Naive B cell (primary cell): ENCODE results near the gene FLOT1. TPM values are rescaled to one million over a fixed set of nuclear protein-coding genes. Genes with fewer than 3 reads are reported as not detected.

Experiments used
- ATAC-seq, 2 donors: fragments of 150-1000 bp; cut with Tn5 transposase; 2 replicates each; pipeline ENCODE4 v1.10.0; 2021; ENCODE audit warnings: low read depth in 2 of 2, mild to moderate bottlenecking in 2 of 2, moderate library complexity in 2 of 2
- DNase-seq: peaks from one replicate; pipeline ENCODE4 v3.0.0; 2022
- H3K27ac Mint-ChIP-seq, 6 donors: one replicate each; pipeline ENCODE4 v1.8.0; 2020 to 2022; ENCODE audit warnings: mild to moderate bottlenecking in 6 of 6, mixed read lengths in 6 of 6, moderate library complexity in 5 of 6, inconsistent platforms in 2 of 6
- H3K27me3 Mint-ChIP-seq, 3 donors: one replicate each; pipeline ENCODE4 v1.8.0; 2021 to 2022; ENCODE audit warnings: mixed read lengths in 3 of 3, mild to moderate bottlenecking in 1 of 3
- H3K36me3 Mint-ChIP-seq, 2 donors: one replicate each; pipeline ENCODE4 v1.8.0; 2020 to 2022; ENCODE audit warnings: mixed read lengths in 2 of 2, inconsistent platforms in 1 of 2, mild to moderate bottlenecking in 1 of 2
- H3K4me1 Mint-ChIP-seq, 3 donors: one replicate each; pipeline ENCODE4 v1.8.0; 2020 to 2022; ENCODE audit warnings: mixed read lengths in 3 of 3, inconsistent platforms in 1 of 3, mild to moderate bottlenecking in 1 of 3, moderate library complexity in 1 of 3
- H3K4me3 Mint-ChIP-seq, 8 donors: one replicate each; pipeline ENCODE4 v1.8.0; 2020 to 2022; ENCODE audit warnings: mild to moderate bottlenecking in 8 of 8, mixed read lengths in 8 of 8, moderate library complexity in 8 of 8, inconsistent platforms in 2 of 8
- H3K9me3 Mint-ChIP-seq, 7 donors: one replicate each; pipeline ENCODE4 v1.8.0; 2020 to 2022; ENCODE audit warnings: mixed read lengths in 7 of 7, mild to moderate bottlenecking in 5 of 7, inconsistent platforms in 2 of 7, moderate library complexity in 1 of 7
- polyA plus RNA-seq, 6 donors: library from polyadenylated mRNA; unstranded; fragments of 300-500 nt; fragmentation: Illumina TruSeq; gene quantifications; one replicate each; pipeline ENCODE4 v1.2.3, GENCODE V29; 2021; ENCODE audit warnings: low read depth in 6 of 6

FLOT1 gene
- polyA plus RNA-seq, 6 donors from 2014 or later: 43.5 to 65.2 (median 52.4) TPM

DNA sequence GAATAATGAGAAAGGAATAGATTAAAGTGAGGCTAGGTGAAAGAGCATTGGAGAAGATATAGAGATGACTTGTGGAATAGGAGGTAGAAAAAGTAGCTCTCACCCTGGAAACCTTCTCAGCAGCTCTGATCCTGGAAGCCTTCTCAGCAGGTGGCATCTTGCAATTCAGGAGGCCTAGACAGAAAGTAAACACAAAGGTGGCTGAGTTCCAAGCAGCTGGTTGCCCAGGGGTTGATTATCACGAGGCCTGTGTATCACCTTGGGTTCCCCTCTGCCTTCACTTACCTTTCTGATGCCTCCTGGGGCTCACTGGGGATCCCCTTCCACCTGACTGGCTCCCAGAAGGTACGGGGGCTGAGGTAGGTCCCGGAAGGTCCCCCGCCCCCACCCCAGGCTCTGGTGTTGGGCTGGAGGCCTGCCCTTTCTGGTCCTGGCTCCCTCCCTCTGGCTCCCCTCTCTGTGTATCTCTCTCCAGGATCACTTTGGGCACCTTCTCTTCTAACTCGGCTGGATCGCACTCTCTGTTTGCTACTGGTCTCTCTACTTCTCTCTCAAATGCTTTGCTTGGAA, 35.1 kb downstream of the FLOT1 start:
- ATAC-seq: no peak
- H3K27ac Mint-ChIP-seq: peak overlapping the region in 2 of 6 donors; percentile 4 to 84
- H3K36me3 Mint-ChIP-seq: peaks cover 34 to 59% of the 10 kb centered on the region in 2 donors
- no peaks in the 10 kb centered on the region for H3K27me3 Mint-ChIP-seq
- no peaks in the 10 kb centered on the region for H3K9me3 Mint-ChIP-seq
- H3K4me1 Mint-ChIP-seq: peaks cover 14 to 23% (median 21%) of the 10 kb centered on the region in 3 donors
- DNase-seq: no peak
- H3K4me3 Mint-ChIP-seq: no peak overlapping the region

DNA sequence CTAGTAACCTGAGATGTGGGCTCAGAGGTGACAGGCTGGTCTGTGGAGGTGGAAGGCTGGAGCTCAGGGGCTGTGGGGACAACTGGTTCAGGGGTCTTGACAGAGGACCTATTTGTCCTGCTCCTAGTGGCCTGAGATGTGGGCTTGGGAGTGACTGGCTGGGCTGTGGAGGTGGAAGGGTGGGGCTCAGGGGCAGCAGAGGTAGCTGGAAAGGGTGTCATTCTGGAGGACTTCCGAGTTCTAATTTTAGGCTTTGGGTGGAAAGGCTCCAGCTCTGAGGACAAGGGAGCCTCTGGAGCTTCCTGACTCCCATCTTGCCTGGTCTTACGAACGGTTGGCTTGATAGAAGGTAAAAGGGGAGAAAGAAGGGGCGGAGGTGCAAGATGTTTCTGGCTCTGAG, 36.9 kb downstream of the FLOT1 start:
- no peak for ATAC-seq
- Mint-ChIP-seq H3K27me3 (no peaks in the 10 kb centered on the region), H3K4me3 (no peak overlapping the region), H3K36me3 (peaks cover 24 to 53% of the 10 kb centered on the region in 2 donors), H3K9me3 (no peaks in the 10 kb centered on the region), H3K4me1 (peaks cover 6 to 16% (median 15%) of the 10 kb centered on the region in 3 donors), H3K27ac (peak overlapping the region in 3 of 6 donors; percentile 14 to 70 (median 50))
- DNase-seq: no peak

DNA sequence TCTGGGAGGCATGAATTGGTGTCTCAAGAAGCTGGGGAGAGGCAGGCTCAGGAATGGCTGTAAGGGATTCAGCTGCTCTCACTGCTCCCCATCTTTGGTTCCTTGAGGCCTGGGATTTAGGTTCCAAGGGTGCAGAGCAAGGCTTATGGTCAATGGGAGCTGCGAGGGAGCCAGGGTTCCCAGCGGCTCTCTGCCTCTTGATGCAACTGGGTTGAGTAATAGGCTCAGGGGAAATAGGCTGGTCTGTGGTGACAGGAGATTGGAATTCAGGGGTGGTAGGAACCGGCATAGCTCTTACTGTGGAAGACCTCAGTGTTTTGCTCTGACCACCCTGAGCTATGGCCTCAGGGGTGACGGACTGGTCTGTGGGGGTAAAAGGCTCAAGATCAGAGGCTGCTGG, 38.7 kb downstream of the FLOT1 start:
- H3K36me3 Mint-ChIP-seq: peaks cover 24 to 53% of the 10 kb centered on the region in 2 donors
- H3K27ac Mint-ChIP-seq: peak overlapping the region in 3 of 6 donors; percentile 39 to 71 (median 40)

DNA sequence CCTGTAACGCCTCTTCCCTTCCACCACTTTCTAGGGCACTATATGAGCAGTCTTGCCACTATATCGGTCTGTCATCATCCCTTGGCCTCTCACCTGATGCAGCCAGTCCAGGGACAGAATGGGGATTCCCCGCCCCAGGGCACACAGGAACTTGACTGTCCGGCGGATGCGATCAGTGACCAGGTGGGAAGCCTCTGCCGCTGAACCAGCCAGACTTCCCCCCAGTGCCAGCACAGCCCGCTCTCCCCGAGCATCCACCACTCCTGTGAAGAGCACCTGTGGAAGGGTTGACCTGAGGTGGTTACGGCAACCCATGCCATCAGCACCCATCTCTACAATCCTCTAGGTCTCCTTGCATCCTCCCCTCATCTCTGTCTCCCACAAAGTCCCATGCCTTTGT, 39.5 kb downstream of the FLOT1 start:
- no peak for DNase-seq
- Mint-ChIP-seq H3K27ac (no peak overlapping the region), H3K9me3 (no peaks in the 10 kb centered on the region), H3K27me3 (no peaks in the 10 kb centered on the region), H3K4me3 (no peak overlapping the region), H3K36me3 (peaks cover 22 to 50% of the 10 kb centered on the region in 2 donors), H3K4me1 (peaks cover 6 to 14% (median 13%) of the 10 kb centered on the region in 3 donors)
- no peak for ATAC-seq

More for the DNA sequence above, 38.7 kb downstream of the FLOT1 start:
- ATAC-seq (no peak), DNase-seq (no peak)
- H3K4me1 Mint-ChIP-seq: peaks cover 6 to 16% (median 15%) of the 10 kb centered on the region in 3 donors
- no peak overlapping the region for H3K4me3 Mint-ChIP-seq
- no peaks in the 10 kb centered on the region for H3K9me3 Mint-ChIP-seq
- no peaks in the 10 kb centered on the region for H3K27me3 Mint-ChIP-seq

DNA sequence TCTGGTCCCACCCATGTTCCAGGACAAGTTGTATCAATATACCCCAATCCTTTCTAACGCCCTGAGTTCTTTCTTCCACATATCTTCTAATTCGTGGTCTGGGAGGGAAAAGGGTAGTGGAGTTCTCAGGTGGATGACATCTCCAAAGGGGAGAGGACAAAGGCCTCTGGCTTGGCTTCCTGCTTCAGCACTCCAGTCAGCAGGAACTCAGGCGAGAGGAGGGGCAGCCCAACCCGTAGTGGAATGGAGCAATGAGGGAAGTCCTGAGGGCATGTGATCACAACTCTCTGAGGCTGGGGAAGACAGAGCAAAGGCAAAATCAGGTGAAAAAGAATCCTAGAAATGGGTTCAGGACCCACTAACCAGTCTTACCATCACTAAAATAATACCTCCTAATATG, 42.1 kb downstream of the FLOT1 start:
- Mint-ChIP-seq H3K9me3 (no peaks in the 10 kb centered on the region), H3K4me3 (no peak overlapping the region), H3K4me1 (peaks cover 6 to 11% (median 9%) of the 10 kb centered on the region in 3 donors), H3K27me3 (no peaks in the 10 kb centered on the region), H3K27ac (no peak overlapping the region), H3K36me3 (peaks cover 11 to 31% of the 10 kb centered on the region in 2 donors)
- DNase-seq (no peak), ATAC-seq (no peak)

DNA sequence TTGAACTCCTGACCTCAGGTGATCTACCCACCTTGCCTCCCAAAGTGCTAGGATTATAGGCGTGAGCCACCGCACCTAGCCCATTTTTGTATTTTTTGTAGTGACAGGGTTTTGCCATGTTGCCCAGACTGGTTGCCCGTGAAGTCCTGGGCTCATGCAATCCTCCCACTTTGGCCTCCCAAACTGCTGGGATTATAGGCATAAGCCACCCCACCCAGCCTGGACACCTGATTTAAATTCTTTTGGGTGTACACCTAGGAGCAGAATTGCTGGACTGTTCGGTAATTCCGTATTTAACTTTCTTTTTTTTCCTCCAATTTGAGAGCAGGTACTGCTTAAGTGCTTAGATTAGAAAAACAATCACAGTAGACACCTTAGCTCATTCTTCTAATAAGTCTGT, 46.1 kb downstream of the FLOT1 start:
- DNase-seq (no peak), ATAC-seq (no peak)
- Mint-ChIP-seq H3K27ac (peak overlapping the region in 1 of 6 donors; percentile 44), H3K36me3 (no peaks in the 10 kb centered on the region), H3K4me1 (peaks cover 5 to 8% (median 8%) of the 10 kb centered on the region in 3 donors), H3K27me3 (no peaks in the 10 kb centered on the region), H3K9me3 (no peaks in the 10 kb centered on the region), H3K4me3 (no peak overlapping the region)

DNA sequence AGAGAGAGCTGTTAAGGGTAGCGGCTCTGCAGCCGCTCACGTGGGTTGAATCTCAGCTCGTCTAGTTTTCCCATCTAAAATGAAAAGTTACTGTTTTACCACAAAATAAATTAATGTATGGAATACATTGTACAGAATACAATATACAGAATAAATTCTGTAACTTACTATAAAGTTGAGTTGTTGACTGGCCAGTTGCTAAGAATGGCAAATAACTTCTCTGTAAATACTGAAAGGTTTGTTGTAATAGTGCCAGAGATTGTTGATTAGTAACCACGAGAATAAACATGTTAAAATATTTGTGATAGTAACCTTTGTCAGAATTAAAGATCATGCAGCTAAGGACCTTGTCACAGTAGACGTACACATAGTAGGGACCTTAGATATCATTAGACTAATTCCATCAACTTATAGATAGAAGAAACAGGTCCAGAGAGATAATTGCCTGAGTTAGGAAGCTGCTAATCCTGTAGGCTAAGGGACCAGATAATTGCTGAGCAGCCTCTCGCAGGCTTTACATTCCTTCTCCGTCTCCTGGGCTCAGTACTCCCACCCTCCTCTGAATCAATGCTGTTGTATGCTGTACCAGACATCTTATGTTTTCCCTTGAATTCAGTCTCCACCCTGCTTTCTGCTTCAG, 51.2 kb downstream of the FLOT1 start:
- Mint-ChIP-seq H3K9me3 (no peaks in the 10 kb centered on the region), H3K4me1 (peaks cover 45 to 49% (median 46%) of the 10 kb centered on the region in 3 donors), H3K27me3 (no peaks in the 10 kb centered on the region), H3K27ac (peak overlapping the region in 5 of 6 donors; percentile 29 to 95 (median 72)), H3K4me3 (peak overlapping the region; percentile 90 to 100 (median 96)), H3K36me3 (peaks cover 0 to 3% of the 10 kb centered on the region in 2 donors)
- ATAC-seq: no peak
- DNase-seq: no peak

DNA sequence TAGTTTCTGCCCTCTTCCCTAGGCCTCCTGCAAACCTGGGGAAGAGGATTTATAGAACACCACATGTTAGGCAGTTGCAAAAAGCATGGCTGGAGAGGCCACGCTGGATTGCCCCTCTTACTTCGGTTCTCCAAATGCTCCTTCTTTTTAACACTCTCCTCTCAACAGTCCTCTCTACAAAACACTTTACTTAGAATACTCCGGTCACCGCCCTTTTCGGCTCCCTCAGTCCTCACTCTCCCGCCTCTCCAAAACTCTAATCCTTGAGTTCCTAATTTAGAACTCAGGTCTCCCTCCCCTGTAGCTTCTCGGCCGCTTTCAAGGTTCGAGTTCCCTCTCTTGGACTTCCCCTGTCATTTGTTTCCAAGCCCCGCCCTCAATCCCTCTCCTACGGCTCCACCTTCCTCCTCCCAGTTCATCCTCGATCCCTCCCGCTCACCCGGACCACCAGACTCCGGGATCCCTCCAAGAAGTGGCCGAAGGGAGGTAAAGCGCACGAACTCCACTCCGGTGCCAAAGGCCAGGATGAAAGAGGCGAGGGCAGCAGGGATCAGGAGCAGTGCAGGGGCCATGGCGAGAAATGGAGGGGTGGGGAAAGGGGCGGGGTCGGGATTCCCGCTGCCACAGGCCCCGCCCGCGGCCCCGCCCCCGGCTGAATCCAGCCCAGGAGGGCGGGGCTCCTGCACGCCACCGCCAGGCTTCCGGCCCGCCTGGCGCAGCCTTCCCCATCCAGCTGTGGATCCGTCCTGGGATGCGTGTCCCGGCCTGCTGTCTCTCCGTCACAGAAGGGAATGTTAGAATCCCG, 51.9 kb downstream of the FLOT1 start, which contains the start of gene NRM:
Gene NRM, minus strand, starts transcription at position 582 of the 805 bp plus-strand sequence. Its CDS starts 10 bp downstream, at position 572.
- Mint-ChIP-seq H3K27me3 (no peaks in the 10 kb centered on the region), H3K4me3 (peak within 1 kb of the TSS; percentile 93 to 100 (median 98)), H3K4me1 (peaks cover 46 to 54% (median 49%) of the 10 kb centered on the region in 3 donors), H3K36me3 (peaks cover 0 to 10% of the 10 kb centered on the region in 2 donors), H3K9me3 (no peaks in the 10 kb centered on the region), H3K27ac (peak within 1 kb of the TSS; percentile 87 to 98 (median 90))
- DNase-seq (peak; percentile 53), ATAC-seq (peak in 1 of 2 donors; percentile 6)

DNA sequence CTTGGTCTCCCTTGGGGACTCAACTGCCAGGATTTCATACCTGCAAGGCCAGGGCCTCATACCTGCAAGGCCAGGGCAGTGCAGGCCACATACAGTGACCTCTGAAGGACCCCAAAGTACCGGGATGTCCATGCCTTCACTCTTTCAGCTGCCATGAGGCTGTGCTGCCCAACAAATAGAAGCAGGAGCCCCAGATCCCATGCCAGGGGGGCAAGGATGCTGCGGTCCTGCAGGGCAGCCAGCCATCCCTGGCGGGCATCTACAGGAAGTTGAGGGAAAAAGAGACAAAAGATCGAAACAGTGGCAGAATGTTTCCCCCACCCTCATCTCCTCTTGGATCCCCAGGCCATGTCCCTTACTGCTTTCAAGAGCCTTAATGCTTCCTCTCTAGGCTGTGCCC, 52.5 kb downstream of the FLOT1 start:
- ATAC-seq: no peak
- H3K27ac Mint-ChIP-seq: peak overlapping the region; percentile 32 to 98 (median 90)
- H3K36me3 Mint-ChIP-seq: peaks cover 0 to 16% of the 10 kb centered on the region in 2 donors
- no peaks in the 10 kb centered on the region for H3K27me3 Mint-ChIP-seq
- H3K4me1 Mint-ChIP-seq: peaks cover 49 to 60% (median 53%) of the 10 kb centered on the region in 3 donors
- DNase-seq: no peak
- H3K9me3 Mint-ChIP-seq: peaks cover 0 to 2% (median 0%) of the 10 kb centered on the region in 7 donors
- H3K4me3 Mint-ChIP-seq: peak overlapping the region; percentile 93 to 100 (median 98)

DNA sequence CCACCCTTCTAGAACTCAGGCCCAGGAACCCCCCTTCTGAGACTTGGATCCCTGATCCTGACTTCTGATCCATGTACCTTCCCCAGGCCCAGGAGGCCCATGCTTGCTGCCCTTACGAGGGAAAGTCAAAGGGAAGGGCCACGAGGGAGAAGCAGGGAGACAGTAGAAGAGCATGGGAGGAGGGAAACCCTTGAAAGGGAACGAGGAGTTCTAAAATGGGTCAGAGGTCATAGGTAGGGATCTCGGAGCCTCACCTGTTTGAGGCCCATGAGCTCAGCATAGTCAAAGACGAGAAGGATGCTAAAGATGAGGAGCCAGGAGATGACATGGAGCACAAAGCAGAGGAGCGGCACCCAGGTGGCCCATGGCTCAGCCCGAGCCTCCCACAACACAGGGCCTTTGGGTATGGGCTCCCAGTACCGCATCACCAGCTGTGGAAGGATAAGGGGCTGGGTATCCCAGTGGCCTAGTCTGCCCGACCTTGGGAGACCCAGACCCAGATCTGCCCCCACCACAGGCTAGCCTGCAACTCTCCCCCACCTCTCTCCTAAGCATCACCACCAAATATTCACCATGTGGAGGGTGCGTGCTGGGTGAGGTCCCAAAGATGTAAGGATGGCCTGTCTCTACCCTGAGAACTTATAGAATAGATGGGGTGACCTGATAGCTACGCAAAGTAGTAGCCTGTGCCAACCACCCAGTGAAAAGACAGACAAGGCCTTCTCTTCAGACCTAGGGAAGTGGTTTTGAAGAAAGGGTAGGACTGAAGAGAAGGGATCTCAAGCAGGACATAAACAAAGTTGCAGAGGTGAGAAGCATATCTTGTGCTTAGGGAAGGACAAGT, 53.2 kb downstream of the FLOT1 start:
- Mint-ChIP-seq H3K9me3 (peaks cover 0 to 2% (median 0%) of the 10 kb centered on the region in 7 donors), H3K4me1 (peaks cover 49 to 65% (median 56%) of the 10 kb centered on the region in 3 donors), H3K36me3 (peaks cover 0 to 23% of the 10 kb centered on the region in 2 donors), H3K27ac (peak overlapping the region; percentile 32 to 98 (median 95)), H3K27me3 (no peaks in the 10 kb centered on the region), H3K4me3 (peak overlapping the region; percentile 93 to 100 (median 98))
- no peak for ATAC-seq
- no peak for DNase-seq

DNA sequence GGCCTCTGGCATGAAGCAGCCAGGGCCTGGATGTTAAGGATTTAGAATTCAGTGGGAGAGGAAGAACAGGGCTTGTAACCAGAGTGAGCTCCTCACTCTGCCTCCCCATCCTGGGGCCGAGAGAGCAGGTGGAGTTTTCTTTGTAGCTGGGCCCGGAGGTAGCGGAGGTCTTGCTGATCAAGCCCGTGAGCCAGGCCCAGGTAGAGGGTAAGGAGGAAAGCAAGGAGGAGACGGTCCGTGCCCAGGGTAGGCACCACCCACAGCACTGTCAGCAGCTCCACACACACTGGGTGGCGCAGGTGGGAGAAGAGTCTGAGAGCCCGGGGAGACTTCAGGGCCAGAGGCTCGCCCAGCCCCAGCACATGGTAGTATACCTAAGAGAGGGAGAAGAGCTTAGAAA, 53.9 kb downstream of the FLOT1 start:
- ATAC-seq (peak; percentile 44 to 45), DNase-seq (peak; percentile 57)
- H3K27ac Mint-ChIP-seq: peak overlapping the region; percentile 73 to 98 (median 95)
- H3K9me3 Mint-ChIP-seq: peaks cover 0 to 2% (median 0%) of the 10 kb centered on the region in 7 donors
- peak overlapping the region; percentile 93 to 100 (median 98) for H3K4me3 Mint-ChIP-seq
- H3K27me3 Mint-ChIP-seq: no peaks in the 10 kb centered on the region
- H3K4me1 Mint-ChIP-seq: peaks cover 49 to 72% (median 56%) of the 10 kb centered on the region in 3 donors
- peaks cover 0 to 30% of the 10 kb centered on the region in 2 donors for H3K36me3 Mint-ChIP-seq

DNA sequence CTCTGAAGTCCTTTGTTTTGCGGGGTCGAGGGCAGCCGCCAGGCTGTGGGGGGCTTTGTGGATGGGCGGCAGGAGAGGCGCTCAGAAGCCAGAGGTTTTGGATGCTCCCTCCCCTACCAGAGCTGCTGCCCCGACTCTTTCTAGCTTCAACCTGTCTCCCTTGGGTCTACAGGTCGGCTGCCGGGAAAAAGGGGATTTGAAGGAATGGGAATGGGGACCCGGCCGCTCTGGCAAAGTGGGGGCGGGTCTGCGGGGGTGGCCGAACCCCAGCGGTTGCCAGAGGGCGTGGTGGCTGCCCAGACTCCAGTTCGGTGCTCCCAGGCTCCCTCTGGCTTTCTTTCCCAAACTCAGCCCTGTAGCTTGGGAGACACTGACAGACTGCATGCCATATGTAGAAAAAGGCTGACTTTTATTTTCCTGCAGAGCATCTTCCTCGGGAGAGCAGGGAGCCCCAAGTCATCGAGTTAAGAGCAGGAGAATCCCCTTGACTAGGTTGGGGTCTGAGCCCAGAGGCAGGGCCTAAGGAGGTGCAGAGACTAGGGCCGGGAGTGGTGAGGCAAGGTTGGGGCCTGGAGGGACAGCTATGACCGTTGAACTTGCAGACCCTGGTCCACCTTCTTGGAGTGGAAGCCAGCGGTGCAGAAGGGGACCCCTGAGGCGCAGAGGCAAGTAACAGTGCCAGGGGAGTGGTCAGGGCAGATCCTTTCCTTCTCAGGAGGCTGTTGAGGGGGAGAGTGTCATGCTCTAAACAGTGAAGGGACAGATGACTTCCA, 54.6 kb downstream of the FLOT1 start:
- peaks cover 52 to 79% (median 59%) of the 10 kb centered on the region in 3 donors for H3K4me1 Mint-ChIP-seq

More for the DNA sequence above, 54.6 kb downstream of the FLOT1 start:
- peaks cover 0 to 2% (median 0%) of the 10 kb centered on the region in 7 donors for H3K9me3 Mint-ChIP-seq
- no peak for DNase-seq
- peak overlapping the region; percentile 91 to 98 (median 95) for H3K27ac Mint-ChIP-seq
- peak overlapping the region; percentile 93 to 100 (median 98) for H3K4me3 Mint-ChIP-seq
- H3K36me3 Mint-ChIP-seq: peaks cover 0 to 37% of the 10 kb centered on the region in 2 donors
- ATAC-seq: no peak
- H3K27me3 Mint-ChIP-seq: no peaks in the 10 kb centered on the region
